ENCODE data around the gene OR6C2. TPM values are rescaled to one million over a fixed set of nuclear protein-coding genes. Genes with fewer than 3 reads are reported as not detected.

Gene OR6C2
- not detected in 5 replicates for total RNA-seq (2022; extraction: Qiagen RNA extraction; ENCODE audit: low read depth)

DNA sequence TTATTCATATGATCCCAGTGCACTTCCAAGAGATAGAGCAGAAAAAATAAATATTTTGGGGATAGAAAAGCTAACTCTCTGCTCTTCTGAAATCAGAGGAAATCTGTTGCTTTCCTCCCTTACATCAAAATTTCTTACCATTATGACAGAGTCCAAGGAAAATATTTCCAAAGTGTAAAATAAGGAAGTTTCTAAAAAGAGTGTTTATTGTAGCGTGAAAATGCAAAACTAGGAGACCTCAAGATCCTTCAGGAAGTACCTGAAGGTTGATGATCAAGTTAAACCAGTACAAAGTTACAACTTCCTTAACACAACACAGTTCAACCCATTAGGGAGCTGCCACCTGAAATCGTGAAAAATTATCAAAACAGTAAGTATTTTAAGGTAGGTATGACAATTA lies at the start of gene OR6C2:
Gene OR6C2, plus strand, starts transcription at position 301 of the 400 bp plus-strand sequence. CDS start 8,138 bp downstream, outside the sequence.

DNA sequence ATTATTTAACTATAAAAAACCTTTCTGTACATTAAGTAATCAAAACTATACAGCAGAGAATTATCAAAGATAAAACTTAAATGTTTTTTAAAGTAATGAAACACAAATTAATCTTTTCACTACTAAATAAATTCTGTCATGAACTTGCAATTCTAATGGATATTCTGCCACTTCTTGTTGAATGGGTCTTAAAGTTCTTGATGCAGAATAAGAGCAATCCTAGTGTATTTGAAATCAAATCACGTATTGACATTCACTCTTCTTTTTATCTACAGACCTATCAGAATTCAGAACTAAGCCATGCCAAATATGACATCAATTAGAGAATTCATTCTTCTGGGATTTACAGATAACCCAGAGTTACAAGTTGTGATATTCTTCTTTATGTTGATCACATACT lies 43.6 kb upstream of the OR6C2 start, which contains the start of gene OR6C65:
Gene OR6C65, plus strand, starts transcription at position 301 of the 400 bp plus-strand sequence. Its CDS starts 0 bp downstream, at position 301.

GRCh38 chr12:55425954-55426353 lies 17.9 kb upstream of the OR6C2 start, which contains the start of gene OR6C76:
Gene OR6C76 (plus strand): TSS chr12:55426254. CDS start chr12:55426254, 0 bp downstream.

DNA sequence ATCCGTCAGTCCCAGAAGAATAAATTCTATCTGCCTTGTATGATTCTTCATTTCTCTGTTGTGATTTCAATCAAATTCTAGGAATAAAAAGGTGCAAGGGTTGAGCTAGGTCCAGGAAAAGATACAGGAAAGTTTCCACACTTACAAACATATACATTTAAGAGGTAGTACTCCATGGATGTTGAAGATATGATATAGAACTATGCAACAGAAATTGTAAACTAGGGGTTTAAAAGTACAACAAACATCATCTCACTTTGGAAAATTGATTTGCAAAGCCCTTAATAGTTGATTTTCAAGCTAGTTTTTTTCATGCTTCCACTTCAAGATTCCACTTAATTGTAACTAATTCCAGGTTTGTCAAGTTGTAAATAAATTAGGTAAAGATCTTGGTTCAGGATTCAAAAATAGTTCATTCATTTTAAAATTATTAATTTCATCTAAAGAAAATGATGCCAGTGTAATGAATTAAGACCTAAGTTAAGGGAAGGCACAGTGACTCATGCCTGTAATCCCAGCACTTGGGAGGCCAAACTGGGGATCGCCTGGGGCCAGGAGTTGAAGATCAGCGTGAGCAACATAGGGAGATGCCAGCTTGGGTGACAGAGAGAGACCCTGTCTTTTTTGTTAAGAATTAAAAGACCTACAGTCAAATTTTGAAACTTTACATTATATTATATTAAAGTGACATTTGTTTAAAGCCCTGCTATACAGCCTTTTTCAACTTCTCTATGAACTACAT lies 26.4 kb downstream of the OR6C2 start, which contains the start of gene OR6C70:
Gene OR6C70, minus strand, starts transcription at position 51 of the 742 bp plus-strand sequence. Its CDS starts 0 bp downstream, at position 51.

DNA sequence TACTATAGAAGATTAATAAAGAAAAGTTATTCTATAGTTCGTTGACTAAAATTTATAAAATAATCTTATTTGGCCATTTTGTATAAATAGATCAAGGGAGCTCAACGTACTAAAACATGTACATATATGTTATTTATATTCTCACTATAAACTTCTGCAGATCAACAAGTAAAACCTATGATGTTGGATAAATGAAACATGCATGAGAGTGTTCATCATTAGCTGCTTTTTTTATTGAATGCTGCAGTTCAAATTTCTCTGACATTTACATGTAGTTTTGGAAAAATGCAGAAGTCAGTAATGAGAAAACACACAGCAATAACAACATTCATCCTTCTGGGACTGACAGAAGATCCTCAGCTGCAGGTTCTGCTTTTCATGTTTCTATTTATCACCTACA lies 48.2 kb downstream of the OR6C2 start, which contains the start of gene OR6C68:
Gene OR6C68, plus strand, starts transcription at position 301 of the 400 bp plus-strand sequence. Its CDS starts 0 bp downstream, at position 301.

Other genes with a start within 250 kb of the OR6C2 start
- gene OR10A7, start 223.1 kb upstream of the OR6C2 start, total RNA-seq (2022; extraction: Qiagen RNA extraction; ENCODE audit: low read depth): not detected in 5 replicates
- gene OR6C74, start 199.5 kb upstream of the OR6C2 start, total RNA-seq (2022; extraction: Qiagen RNA extraction; ENCODE audit: low read depth): not detected in 5 replicates
- not detected in 5 replicates for gene OR6C6, start 147.5 kb upstream of the OR6C2 start, total RNA-seq (2022; extraction: Qiagen RNA extraction; ENCODE audit: low read depth)
- gene OR6C1, start 129.7 kb upstream of the OR6C2 start, total RNA-seq (2022; extraction: Qiagen RNA extraction; ENCODE audit: low read depth): not detected in 5 replicates
- not detected in 5 replicates for gene OR6C3, start 113.3 kb upstream of the OR6C2 start, total RNA-seq (2022; extraction: Qiagen RNA extraction; ENCODE audit: low read depth)
- gene OR6C75, start 81.1 kb upstream of the OR6C2 start, total RNA-seq (2022; extraction: Qiagen RNA extraction; ENCODE audit: low read depth): not detected in 5 replicates
- gene OR6C65, start 43.5 kb upstream of the OR6C2 start, total RNA-seq (2022; extraction: Qiagen RNA extraction; ENCODE audit: low read depth): not detected in 5 replicates
- gene OR6C76, start 17.8 kb upstream of the OR6C2 start, total RNA-seq (2022; extraction: Qiagen RNA extraction; ENCODE audit: low read depth): not detected in 5 replicates
- gene OR6C70, start 26.1 kb downstream of the OR6C2 start, total RNA-seq (2022; extraction: Qiagen RNA extraction; ENCODE audit: low read depth): not detected in 5 replicates
- not detected in 5 replicates for gene OR6C68, start 48.3 kb downstream of the OR6C2 start, total RNA-seq (2022; extraction: Qiagen RNA extraction; ENCODE audit: low read depth)
- gene OR6C4, start 105.5 kb downstream of the OR6C2 start, total RNA-seq (2022; extraction: Qiagen RNA extraction; ENCODE audit: low read depth): not detected in 5 replicates
- gene OR2AP1, start 128.4 kb downstream of the OR6C2 start, total RNA-seq (2022; extraction: Qiagen RNA extraction; ENCODE audit: low read depth): not detected in 5 replicates
- not detected in 5 replicates for gene OR10P1, start 192.8 kb downstream of the OR6C2 start, total RNA-seq (2022; extraction: Qiagen RNA extraction; ENCODE audit: low read depth)